Measurements from ENCODE around the gene ZBTB7A.
"Not testable (repeated sequence)": the region's sequence is repeated elsewhere in the genome, so short reads cannot be mapped to it uniquely, and the experiment has no call there.

DNA sequence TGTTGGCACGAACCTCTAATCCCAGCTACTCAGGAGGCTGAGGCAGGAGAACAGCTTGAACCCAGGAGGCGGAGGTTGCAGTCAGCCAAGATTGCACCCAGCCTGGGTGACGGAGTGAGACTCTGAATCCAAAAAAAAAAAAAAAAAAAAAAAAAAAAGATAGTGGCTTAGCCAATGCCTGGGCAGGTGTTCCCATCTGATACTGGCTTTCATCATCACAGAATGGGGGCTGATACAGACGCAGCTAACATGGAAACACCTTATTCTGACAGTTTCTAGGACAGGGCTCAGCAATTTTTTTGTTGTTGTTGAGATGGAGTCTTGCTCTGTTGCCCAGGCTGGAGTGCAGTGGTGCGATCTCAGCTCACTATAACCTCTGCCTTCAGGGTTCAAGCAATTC, 65.9 kb downstream of the ZBTB7A start:
- TF ChIP-seq, protein P1, sequence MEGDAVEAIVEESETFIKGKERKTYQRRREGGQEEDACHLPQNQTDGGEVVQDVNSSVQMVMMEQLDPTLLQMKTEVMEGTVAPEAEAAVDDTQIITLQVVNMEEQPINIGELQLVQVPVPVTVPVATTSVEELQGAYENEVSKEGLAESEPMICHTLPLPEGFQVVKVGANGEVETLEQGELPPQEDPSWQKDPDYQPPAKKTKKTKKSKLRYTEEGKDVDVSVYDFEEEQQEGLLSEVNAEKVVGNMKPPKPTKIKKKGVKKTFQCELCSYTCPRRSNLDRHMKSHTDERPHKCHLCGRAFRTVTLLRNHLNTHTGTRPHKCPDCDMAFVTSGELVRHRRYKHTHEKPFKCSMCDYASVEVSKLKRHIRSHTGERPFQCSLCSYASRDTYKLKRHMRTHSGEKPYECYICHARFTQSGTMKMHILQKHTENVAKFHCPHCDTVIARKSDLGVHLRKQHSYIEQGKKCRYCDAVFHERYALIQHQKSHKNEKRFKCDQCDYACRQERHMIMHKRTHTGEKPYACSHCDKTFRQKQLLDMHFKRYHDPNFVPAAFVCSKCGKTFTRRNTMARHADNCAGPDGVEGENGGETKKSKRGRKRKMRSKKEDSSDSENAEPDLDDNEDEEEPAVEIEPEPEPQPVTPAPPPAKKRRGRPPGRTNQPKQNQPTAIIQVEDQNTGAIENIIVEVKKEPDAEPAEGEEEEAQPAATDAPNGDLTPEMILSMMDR (IDR thresholded peaks at IDR 0.05; ENCODE audit: borderline replicate concordance, extremely low read depth, low read length, poor library complexity, severe bottlenecking), result not testable (repeated sequence)
- TF ChIP-seq EZH2 (IDR thresholded peaks at IDR 0.05; ENCODE audit: borderline replicate concordance, low read depth, low read length, severe bottlenecking), result not testable (repeated sequence)

All from DND-41 (cell line).